ENCODE measurements around the gene LNX1.

DNA sequence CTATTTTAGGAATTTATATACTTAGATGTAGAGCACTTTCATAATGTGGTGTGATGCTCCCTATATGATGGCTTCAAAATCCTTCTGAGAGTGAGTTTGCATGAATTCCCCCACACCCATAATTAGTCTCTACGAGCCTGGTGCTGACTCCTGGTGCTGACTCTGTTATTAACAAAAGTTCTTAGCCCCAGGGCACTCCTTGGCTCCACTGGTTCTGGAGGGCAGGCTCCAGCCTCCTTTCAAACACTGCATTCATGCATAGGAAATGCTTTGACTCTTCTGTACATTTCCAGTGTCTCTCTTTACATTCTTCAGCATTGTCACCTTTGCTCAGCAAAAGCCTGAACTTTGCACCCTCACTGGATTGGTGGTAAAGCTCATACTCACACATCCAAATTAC lies 64.0 kb downstream of the LNX1 start:
- TF ChIP-seq, protein P1, sequence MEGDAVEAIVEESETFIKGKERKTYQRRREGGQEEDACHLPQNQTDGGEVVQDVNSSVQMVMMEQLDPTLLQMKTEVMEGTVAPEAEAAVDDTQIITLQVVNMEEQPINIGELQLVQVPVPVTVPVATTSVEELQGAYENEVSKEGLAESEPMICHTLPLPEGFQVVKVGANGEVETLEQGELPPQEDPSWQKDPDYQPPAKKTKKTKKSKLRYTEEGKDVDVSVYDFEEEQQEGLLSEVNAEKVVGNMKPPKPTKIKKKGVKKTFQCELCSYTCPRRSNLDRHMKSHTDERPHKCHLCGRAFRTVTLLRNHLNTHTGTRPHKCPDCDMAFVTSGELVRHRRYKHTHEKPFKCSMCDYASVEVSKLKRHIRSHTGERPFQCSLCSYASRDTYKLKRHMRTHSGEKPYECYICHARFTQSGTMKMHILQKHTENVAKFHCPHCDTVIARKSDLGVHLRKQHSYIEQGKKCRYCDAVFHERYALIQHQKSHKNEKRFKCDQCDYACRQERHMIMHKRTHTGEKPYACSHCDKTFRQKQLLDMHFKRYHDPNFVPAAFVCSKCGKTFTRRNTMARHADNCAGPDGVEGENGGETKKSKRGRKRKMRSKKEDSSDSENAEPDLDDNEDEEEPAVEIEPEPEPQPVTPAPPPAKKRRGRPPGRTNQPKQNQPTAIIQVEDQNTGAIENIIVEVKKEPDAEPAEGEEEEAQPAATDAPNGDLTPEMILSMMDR (IDR thresholded peaks at IDR 0.05), result no peak
- TF ChIP-seq POLR2A (IDR thresholded peaks at IDR 0.05), result no peak
